Chondrocyte (in vitro differentiated cells): ENCODE measurements around the gene MEPE. TPM values are rescaled to one million over a fixed set of nuclear protein-coding genes. Genes with fewer than 3 reads are reported as not detected.
A peak's percentile ranks its signal among the peaks of the same experiment; 100 is the strongest.

Source experiments
- DNase-seq: peaks from one replicate; pipeline ENCODE4 v3.0.0; 2021; ENCODE audit warnings: mixed read lengths, low spot score
- H3K27ac Mint-ChIP-seq: one replicate; pipeline ENCODE4 v1.8.0; 2021; ENCODE audit warnings: mild to moderate bottlenecking, moderate library complexity, mixed read lengths; ENCODE audit not compliant: unreplicated experiment
- H3K27me3 Mint-ChIP-seq: 2 replicates; pipeline ENCODE4 v1.8.0; 2021; ENCODE audit warnings: low read depth, mixed read lengths
- H3K36me3 Mint-ChIP-seq: 2 replicates; pipeline ENCODE4 v1.8.0; 2021; ENCODE audit warnings: low read depth, mixed read lengths
- H3K4me1 Mint-ChIP-seq: 2 replicates; pipeline ENCODE4 v1.8.0; 2021; ENCODE audit warnings: low read depth, mild to moderate bottlenecking, mixed read lengths
- H3K4me3 Mint-ChIP-seq: one replicate; pipeline ENCODE4 v1.8.0; 2021; ENCODE audit warnings: mild to moderate bottlenecking, moderate library complexity, mixed read lengths; ENCODE audit not compliant: unreplicated experiment
- H3K9me3 Mint-ChIP-seq: 2 replicates; pipeline ENCODE4 v1.8.0; 2021; ENCODE audit warnings: low read depth, mixed read lengths
- CTCF ChIP-seq: fragments of 200-600 bp; sonication (generic); IDR thresholded peaks from 2 replicates; pipeline ENCODE4 v1.5.0; 2021; ENCODE audit warnings: antibody characterized with exemption, mild to moderate bottlenecking, moderate library complexity
- total RNA-seq: library from RNA; stranded (reverse); gene quantifications from 3 replicates; pipeline ENCODE4 v1.2.1, GENCODE V29; 2021

MEPE gene
- total RNA-seq, 1 donor from 2014 or later: not detected

GRCh38 chr4:87868522-87868921 lies 35.8 kb downstream of the MEPE start:
- Mint-ChIP-seq H3K36me3 (no peaks in the 10 kb centered on the region), H3K4me3 (no peak overlapping the region), H3K9me3 (peaks cover 5% of the 10 kb centered on the region), H3K27me3 (no peaks in the 10 kb centered on the region), H3K27ac (no peak overlapping the region), H3K4me1 (peaks cover 38% of the 10 kb centered on the region)
- no peak for DNase-seq
- no peak for TF ChIP-seq CTCF

GRCh38 chr4:87872028-87872427 lies 39.3 kb downstream of the MEPE start:
- H3K4me3 Mint-ChIP-seq: no peak overlapping the region
- no peaks in the 10 kb centered on the region for H3K36me3 Mint-ChIP-seq
- DNase-seq: no peak
- H3K9me3 Mint-ChIP-seq: no peaks in the 10 kb centered on the region
- H3K27me3 Mint-ChIP-seq: no peaks in the 10 kb centered on the region
- TF ChIP-seq CTCF: no peak
- H3K27ac Mint-ChIP-seq: peak overlapping the region; percentile 49
- peaks cover 20% of the 10 kb centered on the region for H3K4me1 Mint-ChIP-seq

- H3K4me1 Mint-ChIP-seq: peaks cover 16% of the 10 kb centered on the region
- no peaks in the 10 kb centered on the region for H3K27me3 Mint-ChIP-seq
- no peak for DNase-seq
- H3K9me3 Mint-ChIP-seq: no peaks in the 10 kb centered on the region
- no peak for TF ChIP-seq CTCF
- H3K4me3 Mint-ChIP-seq: no peak overlapping the region
- H3K27ac Mint-ChIP-seq: no peak overlapping the region
- H3K36me3 Mint-ChIP-seq: no peaks in the 10 kb centered on the region
Measured at GRCh38 chr4:87875191-87875590, 42.4 kb downstream of the MEPE start.

GRCh38 chr4:87880106-87880505 lies 47.3 kb downstream of the MEPE start:
- TF ChIP-seq CTCF: no peak
- Mint-ChIP-seq H3K4me3 (no peak overlapping the region), H3K27ac (no peak overlapping the region), H3K9me3 (no peaks in the 10 kb centered on the region), H3K4me1 (peaks cover 9% of the 10 kb centered on the region), H3K27me3 (no peaks in the 10 kb centered on the region), H3K36me3 (no peaks in the 10 kb centered on the region)
- no peak for DNase-seq

GRCh38 chr4:87881115-87881514 lies 48.3 kb downstream of the MEPE start:
- H3K27me3 Mint-ChIP-seq: no peaks in the 10 kb centered on the region
- H3K27ac Mint-ChIP-seq: no peak overlapping the region
- H3K9me3 Mint-ChIP-seq: no peaks in the 10 kb centered on the region
- no peak for DNase-seq
- H3K36me3 Mint-ChIP-seq: no peaks in the 10 kb centered on the region
- H3K4me1 Mint-ChIP-seq: peaks cover 9% of the 10 kb centered on the region
- no peak for TF ChIP-seq CTCF
- H3K4me3 Mint-ChIP-seq: no peak overlapping the region
